Thoracic aorta (tissue), 2 donors: ENCODE results near the gene PAK5. TPM values are rescaled to one million over a fixed set of nuclear protein-coding genes. Genes with fewer than 3 reads are reported as not detected.

ENCODE experiments used
- ATAC-seq: fragments of 150-250 bp; one replicate; pipeline ENCODE4 v1.8.0; 2017; ENCODE audit warnings: low read depth; ENCODE audit not compliant: insufficient number of reproducible peaks, low FRiP score
- DNase-seq: peaks from one replicate; pipeline ENCODE4 v3.0.0-alpha.2; 2020; ENCODE audit warnings: low spot score
- H3K27ac ChIP-seq, 2 donors: fragments of 200-600 bp; sonication (generic); 1 replicate in 1 of 2; 2 replicates in 1 of 2; pipeline ENCODE4 v1.5.1; 2016; ENCODE audit warnings: mild to moderate bottlenecking in 2 of 2, moderate library complexity in 2 of 2
- H3K27me3 ChIP-seq: fragments of 200-600 bp; sonication (generic); replicated peaks from 2 replicates; pipeline ENCODE4 v1.6.0; 2016; ENCODE audit warnings: mild to moderate bottlenecking; ENCODE audit not compliant: insufficient read depth
- H3K36me3 ChIP-seq: fragments of 200-600 bp; sonication (generic); one replicate; pipeline ENCODE4 v1.5.1; 2016
- H3K4me1 ChIP-seq, 2 donors: fragments of 200-600 bp; sonication (generic); 1 replicate in 1 of 2; 2 replicates in 1 of 2; pipeline versions ENCODE4 v1.5.1 to v1.6.0; 2016; ENCODE audit warnings: low read depth in 2 of 2, mild to moderate bottlenecking in 1 of 2; ENCODE audit not compliant: control insufficient read depth in 1 of 2
- H3K4me3 ChIP-seq: fragments of 200-600 bp; sonication (generic); 2 replicates; pipeline ENCODE4 v1.5.1; 2016; ENCODE audit warnings: mild to moderate bottlenecking
- H3K9me3 ChIP-seq: fragments of 200-600 bp; sonication (generic); 2 replicates; pipeline ENCODE4 v1.5.1; 2016
- total RNA-seq, 2 donors: library from RNA; depleted of rRNA; stranded (reverse); fragments of >200 nt; gene quantifications; one replicate each; pipeline versions ENCODE4 v1.1.0 to v1.2.3, GENCODE V29; 2016
- TF ChIP-seq, protein P1 (sequence below): fragments of 200-600 bp; sonication (generic); IDR thresholded peaks from one replicate; pipeline ENCODE4 v1.5.1; 2019; ENCODE audit warnings: antibody characterized with exemption

Gene PAK5
- total RNA-seq, 2 donors from 2014 or later, result not detected

DNA sequence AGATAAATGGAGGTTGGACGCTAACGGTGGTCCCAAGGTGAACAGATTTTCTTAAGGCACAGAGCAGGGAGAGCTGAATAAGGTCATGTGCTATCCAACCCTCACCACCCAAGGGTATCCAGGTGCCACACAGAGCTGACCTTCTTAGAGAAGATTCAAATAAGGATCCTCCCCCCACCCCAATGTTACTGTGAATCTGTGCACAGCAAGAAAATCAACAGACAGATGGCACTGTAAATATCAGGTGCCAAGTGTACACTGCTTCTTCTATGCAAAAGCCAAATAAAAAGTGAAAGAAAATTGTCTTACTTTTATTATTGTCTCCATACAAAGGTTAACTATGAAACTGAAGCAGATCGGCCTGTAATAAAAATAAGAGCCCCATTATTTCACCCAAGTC is 96.9 kb downstream of the PAK5 start:
- Histone ChIP-seq H3K27me3 (no peaks in the 10 kb centered on the region), H3K4me3 (no peak overlapping the region), H3K36me3 (no peaks in the 10 kb centered on the region), H3K27ac (no peak overlapping the region), H3K4me1 (no peaks in the 10 kb centered on the region), H3K9me3 (no peaks in the 10 kb centered on the region)
- ATAC-seq (no peak), DNase-seq (no peak)
- TF ChIP-seq, protein P1, sequence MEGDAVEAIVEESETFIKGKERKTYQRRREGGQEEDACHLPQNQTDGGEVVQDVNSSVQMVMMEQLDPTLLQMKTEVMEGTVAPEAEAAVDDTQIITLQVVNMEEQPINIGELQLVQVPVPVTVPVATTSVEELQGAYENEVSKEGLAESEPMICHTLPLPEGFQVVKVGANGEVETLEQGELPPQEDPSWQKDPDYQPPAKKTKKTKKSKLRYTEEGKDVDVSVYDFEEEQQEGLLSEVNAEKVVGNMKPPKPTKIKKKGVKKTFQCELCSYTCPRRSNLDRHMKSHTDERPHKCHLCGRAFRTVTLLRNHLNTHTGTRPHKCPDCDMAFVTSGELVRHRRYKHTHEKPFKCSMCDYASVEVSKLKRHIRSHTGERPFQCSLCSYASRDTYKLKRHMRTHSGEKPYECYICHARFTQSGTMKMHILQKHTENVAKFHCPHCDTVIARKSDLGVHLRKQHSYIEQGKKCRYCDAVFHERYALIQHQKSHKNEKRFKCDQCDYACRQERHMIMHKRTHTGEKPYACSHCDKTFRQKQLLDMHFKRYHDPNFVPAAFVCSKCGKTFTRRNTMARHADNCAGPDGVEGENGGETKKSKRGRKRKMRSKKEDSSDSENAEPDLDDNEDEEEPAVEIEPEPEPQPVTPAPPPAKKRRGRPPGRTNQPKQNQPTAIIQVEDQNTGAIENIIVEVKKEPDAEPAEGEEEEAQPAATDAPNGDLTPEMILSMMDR, result no peak

GRCh38 chr20:9740486-9740885 is 98.4 kb downstream of the PAK5 start:
- Histone ChIP-seq H3K27ac (no peak overlapping the region), H3K27me3 (no peaks in the 10 kb centered on the region), H3K4me1 (no peaks in the 10 kb centered on the region), H3K36me3 (no peaks in the 10 kb centered on the region), H3K4me3 (no peak overlapping the region), H3K9me3 (no peaks in the 10 kb centered on the region)
- no peak for DNase-seq
- TF ChIP-seq, protein P1, result no peak
- no peak for ATAC-seq

DNA sequence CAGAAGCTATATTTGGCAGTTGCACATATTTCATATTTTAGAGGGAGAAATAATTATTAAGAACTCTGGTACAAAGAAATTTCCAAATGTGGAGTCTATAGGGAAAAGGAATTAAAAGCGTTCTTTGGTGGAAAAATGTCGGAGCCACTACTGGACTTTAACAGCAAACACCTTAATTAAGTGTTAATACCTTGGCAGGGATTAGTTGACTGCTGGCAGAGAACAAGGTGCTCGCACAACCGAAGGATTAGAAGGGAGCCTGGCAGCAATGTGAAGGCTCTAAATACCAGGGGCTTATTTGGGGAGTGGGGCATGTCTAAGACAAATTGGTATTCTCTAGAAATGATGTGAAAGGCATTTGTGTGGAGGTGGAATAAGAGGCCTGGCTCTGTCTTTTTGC is 98.9 kb downstream of the PAK5 start:
- DNase-seq (no peak), ATAC-seq (no peak)
- H3K27me3 ChIP-seq, result no peaks in the 10 kb centered on the region
- no peak overlapping the region for H3K27ac ChIP-seq
- no peaks in the 10 kb centered on the region for H3K9me3 ChIP-seq
- no peaks in the 10 kb centered on the region for H3K4me1 ChIP-seq
- no peaks in the 10 kb centered on the region for H3K36me3 ChIP-seq
- TF ChIP-seq, protein P1, result no peak
- no peak overlapping the region for H3K4me3 ChIP-seq

DNA sequence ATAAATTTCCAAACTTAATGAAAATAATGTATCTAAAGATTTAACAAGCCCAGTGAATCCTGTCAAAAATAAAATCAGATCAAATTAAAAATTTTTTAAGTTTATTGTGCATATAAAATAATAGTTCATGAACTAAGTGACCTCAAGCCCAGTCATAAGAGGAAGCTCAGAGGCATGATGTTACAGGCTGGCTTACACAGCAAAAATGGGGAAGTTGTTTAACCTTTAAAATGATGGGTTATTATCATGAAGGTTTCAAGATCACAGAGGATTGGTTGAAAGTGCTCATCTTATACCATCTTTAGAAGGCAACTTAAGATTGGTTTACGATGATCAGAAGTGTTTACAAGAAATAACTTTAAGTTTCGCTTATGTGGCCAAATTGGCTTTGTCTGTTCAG is 102.5 kb downstream of the PAK5 start:
- no peak for DNase-seq
- Histone ChIP-seq H3K36me3 (no peaks in the 10 kb centered on the region), H3K27ac (no peak overlapping the region), H3K4me1 (no peaks in the 10 kb centered on the region), H3K9me3 (no peaks in the 10 kb centered on the region), H3K4me3 (no peak overlapping the region), H3K27me3 (no peaks in the 10 kb centered on the region)
- TF ChIP-seq, protein P1, result no peak
- ATAC-seq, result no peak

- H3K27me3 ChIP-seq, result no peaks in the 10 kb centered on the region
- H3K9me3 ChIP-seq, result no peaks in the 10 kb centered on the region
- H3K4me1 ChIP-seq, result no peaks in the 10 kb centered on the region
- no peaks in the 10 kb centered on the region for H3K36me3 ChIP-seq
- H3K27ac ChIP-seq, result no peak overlapping the region
- TF ChIP-seq, protein P1, result no peak
- ATAC-seq (no peak), DNase-seq (no peak)
- H3K4me3 ChIP-seq, result no peak overlapping the region
These were observed 115.2 kb downstream of the PAK5 start for GRCh38 chr20:9723501-9724202.
